Endothelial cell (in vitro differentiated cells): ENCODE measurements around the gene ADIPOR2. TPM values are rescaled to one million over a fixed set of nuclear protein-coding genes. Genes with fewer than 3 reads are reported as not detected.

Experiments used
- DNase-seq: peaks from one replicate; pipeline ENCODE4 v3.0.0; 2021; ENCODE audit warnings: low spot score
- H3K27ac Mint-ChIP-seq: one replicate; pipeline ENCODE4 v1.8.0; 2021; ENCODE audit warnings: mixed read lengths, inconsistent platforms; ENCODE audit not compliant: unreplicated experiment
- H3K27me3 Mint-ChIP-seq: one replicate; pipeline ENCODE4 v1.8.0; 2021; ENCODE audit warnings: mild to moderate bottlenecking, moderate library complexity, mixed read lengths, inconsistent platforms; ENCODE audit not compliant: unreplicated experiment
- H3K36me3 Mint-ChIP-seq: one replicate; pipeline ENCODE4 v1.8.0; 2021; ENCODE audit warnings: mild to moderate bottlenecking, low read depth, mixed read lengths, inconsistent platforms; ENCODE audit not compliant: unreplicated experiment
- H3K4me1 Mint-ChIP-seq: one replicate; pipeline ENCODE4 v1.8.0; 2021; ENCODE audit warnings: mild to moderate bottlenecking, mixed read lengths, inconsistent platforms; ENCODE audit not compliant: unreplicated experiment
- H3K4me3 Mint-ChIP-seq: one replicate; pipeline ENCODE4 v1.8.0; 2021; ENCODE audit warnings: mild to moderate bottlenecking, mixed read lengths, inconsistent platforms; ENCODE audit not compliant: unreplicated experiment
- H3K9me3 Mint-ChIP-seq: one replicate; pipeline ENCODE4 v1.8.0; 2021; ENCODE audit warnings: mixed read lengths, inconsistent platforms; ENCODE audit not compliant: unreplicated experiment
- total RNA-seq: library from RNA; stranded (reverse); fragmentation: NEBNext Ultra II Directional; extraction: Animal tissue kit (Norgen Biotek cat#: 25700); gene quantifications from one replicate; pipeline ENCODE4 v1.2.1, GENCODE V29; 2021; ENCODE audit not compliant: unreplicated experiment
- TF ChIP-seq, protein P1 (sequence below): fragments of 200-600 bp; sonication (generic); IDR thresholded peaks from one replicate; pipeline ENCODE4 v1.5.0; 2021; ENCODE audit warnings: antibody characterized with exemption; ENCODE audit not compliant: unreplicated experiment

The ADIPOR2 gene
- total RNA-seq, 1 donor from 2014 or later = 41.8 TPM

DNA sequence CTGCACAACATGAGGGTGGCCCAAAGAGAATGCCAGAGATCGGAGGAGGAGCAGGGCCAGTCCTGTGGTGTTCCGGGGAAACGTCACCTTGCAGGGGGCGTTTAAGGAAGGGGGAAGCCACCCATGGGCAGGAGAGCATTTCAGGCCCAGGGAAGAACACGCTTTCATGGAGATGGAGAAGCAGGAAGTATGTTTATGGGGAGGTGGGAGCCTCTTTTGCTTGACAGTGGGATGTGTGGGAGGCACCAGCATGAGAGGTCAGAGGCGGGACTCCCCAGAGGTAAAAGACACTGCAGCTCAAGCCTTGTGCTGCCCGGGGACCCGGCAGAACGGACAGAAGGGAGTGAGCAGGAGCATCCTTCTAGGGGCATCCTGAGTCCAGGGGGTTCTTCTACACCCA is 128.2 kb downstream of the ADIPOR2 start:
- Mint-ChIP-seq H3K27me3 (peaks cover 22% of the 10 kb centered on the region), H3K4me3 (no peak overlapping the region)

DNA sequence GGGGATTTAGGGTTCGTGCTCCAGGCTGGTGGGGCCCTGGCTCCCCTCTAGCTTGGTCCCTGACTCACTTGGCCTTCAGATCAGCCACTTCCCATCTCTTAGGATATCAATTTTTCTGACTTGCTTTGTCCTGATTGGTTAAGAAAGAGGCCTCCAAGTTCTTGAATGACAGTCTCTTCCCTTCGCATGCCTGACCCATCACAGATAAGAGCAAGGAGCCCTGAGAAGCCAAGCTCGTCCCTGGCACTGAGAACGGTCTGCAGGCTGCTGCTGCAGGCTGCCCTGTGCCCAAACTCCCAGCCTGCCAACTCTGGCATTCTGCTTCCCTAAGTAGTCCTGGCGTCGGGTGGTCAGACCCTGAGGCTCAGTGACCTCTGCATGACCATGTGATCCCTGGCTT is 128.7 kb downstream of the ADIPOR2 start:
- TF ChIP-seq, protein P1, sequence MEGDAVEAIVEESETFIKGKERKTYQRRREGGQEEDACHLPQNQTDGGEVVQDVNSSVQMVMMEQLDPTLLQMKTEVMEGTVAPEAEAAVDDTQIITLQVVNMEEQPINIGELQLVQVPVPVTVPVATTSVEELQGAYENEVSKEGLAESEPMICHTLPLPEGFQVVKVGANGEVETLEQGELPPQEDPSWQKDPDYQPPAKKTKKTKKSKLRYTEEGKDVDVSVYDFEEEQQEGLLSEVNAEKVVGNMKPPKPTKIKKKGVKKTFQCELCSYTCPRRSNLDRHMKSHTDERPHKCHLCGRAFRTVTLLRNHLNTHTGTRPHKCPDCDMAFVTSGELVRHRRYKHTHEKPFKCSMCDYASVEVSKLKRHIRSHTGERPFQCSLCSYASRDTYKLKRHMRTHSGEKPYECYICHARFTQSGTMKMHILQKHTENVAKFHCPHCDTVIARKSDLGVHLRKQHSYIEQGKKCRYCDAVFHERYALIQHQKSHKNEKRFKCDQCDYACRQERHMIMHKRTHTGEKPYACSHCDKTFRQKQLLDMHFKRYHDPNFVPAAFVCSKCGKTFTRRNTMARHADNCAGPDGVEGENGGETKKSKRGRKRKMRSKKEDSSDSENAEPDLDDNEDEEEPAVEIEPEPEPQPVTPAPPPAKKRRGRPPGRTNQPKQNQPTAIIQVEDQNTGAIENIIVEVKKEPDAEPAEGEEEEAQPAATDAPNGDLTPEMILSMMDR = no peak
- no peak for DNase-seq
- H3K4me1 Mint-ChIP-seq = peaks cover 8% of the 10 kb centered on the region
- no peak overlapping the region for H3K27ac Mint-ChIP-seq
- H3K36me3 Mint-ChIP-seq = no peaks in the 10 kb centered on the region
- peaks cover 22% of the 10 kb centered on the region for H3K27me3 Mint-ChIP-seq
- no peak overlapping the region for H3K4me3 Mint-ChIP-seq
- no peaks in the 10 kb centered on the region for H3K9me3 Mint-ChIP-seq

More for the DNA sequence above, 128.2 kb downstream of the ADIPOR2 start:
- Mint-ChIP-seq H3K36me3 (no peaks in the 10 kb centered on the region), H3K9me3 (no peaks in the 10 kb centered on the region), H3K4me1 (peaks cover 8% of the 10 kb centered on the region), H3K27ac (no peak overlapping the region)
- TF ChIP-seq, protein P1 = no peak
- no peak for DNase-seq

DNA sequence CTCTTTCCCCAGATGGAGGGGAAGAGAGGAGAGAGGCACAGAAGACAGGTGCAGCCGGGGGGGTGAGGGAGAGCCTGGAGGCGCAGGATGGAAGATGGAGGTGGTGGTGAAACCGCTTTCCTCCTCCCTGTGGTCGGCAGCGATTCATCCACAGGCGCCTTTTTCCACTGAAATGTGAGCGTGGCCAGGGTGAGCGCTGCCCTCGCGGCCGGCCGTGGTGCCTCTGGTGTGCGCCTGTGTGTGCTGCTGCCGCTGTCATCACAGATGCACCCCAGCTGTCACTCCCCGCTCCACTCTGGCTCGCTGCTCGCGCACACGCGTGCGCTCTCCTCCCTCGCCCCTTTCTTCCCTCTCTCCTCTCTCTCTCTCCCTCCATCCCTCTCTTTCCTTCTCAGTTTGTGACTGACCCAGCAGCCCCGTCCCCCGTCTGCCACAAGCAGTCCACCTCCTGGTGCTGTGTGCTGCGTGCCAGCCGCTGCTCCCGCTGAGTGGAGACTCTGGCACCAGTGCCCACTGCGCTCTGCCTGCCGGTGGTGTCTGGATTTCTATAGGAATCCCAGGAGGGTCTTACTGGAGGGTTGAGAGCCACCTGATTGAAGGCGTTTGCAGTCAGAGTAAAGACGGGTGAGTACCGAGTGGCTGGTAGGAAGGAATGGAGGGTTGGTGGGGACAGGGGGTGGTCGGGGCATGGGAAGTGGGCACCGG is 129.5 kb downstream of the ADIPOR2 start, which contains the start of gene LRTM2:
TSS of gene LRTM2 (plus strand) at position 375 of the 705 bp plus-strand sequence. CDS start 7,584 bp downstream, outside the sequence.
- H3K27me3 Mint-ChIP-seq = peaks cover 25% of the 10 kb centered on the region

DNA sequence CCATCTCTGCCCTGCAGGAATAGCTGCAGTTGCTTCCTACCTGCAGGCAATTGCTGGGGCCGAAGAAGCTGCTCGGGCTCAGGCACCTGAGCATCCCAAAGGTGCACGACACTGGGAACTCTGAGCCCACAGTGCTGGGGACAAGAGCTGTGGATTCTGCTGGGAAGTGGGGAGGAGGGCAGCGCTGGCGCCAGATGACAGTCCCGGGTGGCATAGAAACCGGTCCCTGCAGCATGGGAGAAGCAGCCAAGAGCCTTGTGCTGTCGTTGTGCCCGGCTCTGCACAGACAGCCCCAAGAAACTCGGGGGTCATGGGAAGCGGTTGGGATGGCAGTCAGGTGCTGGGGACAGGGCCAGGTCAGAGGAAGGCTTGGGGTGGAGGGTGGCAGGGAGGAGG is 130.0 kb downstream of the ADIPOR2 start:
- no peaks in the 10 kb centered on the region for H3K9me3 Mint-ChIP-seq
- no peaks in the 10 kb centered on the region for H3K36me3 Mint-ChIP-seq
- TF ChIP-seq, protein P1 = no peak
- no peak overlapping the region for H3K4me3 Mint-ChIP-seq
- peaks cover 8% of the 10 kb centered on the region for H3K4me1 Mint-ChIP-seq
- DNase-seq = no peak
- H3K27me3 Mint-ChIP-seq = peaks cover 25% of the 10 kb centered on the region
- H3K27ac Mint-ChIP-seq = no peak overlapping the region

More for the DNA sequence above, 129.5 kb downstream of the ADIPOR2 start, which contains the start of gene LRTM2:
- Mint-ChIP-seq H3K27ac (no peak within 1 kb of the TSS), H3K9me3 (no peaks in the 10 kb centered on the region), H3K4me3 (no peak within 1 kb of the TSS), H3K4me1 (peaks cover 8% of the 10 kb centered on the region), H3K36me3 (no peaks in the 10 kb centered on the region)
- no peak for DNase-seq
- TF ChIP-seq, protein P1 = no peak

DNA sequence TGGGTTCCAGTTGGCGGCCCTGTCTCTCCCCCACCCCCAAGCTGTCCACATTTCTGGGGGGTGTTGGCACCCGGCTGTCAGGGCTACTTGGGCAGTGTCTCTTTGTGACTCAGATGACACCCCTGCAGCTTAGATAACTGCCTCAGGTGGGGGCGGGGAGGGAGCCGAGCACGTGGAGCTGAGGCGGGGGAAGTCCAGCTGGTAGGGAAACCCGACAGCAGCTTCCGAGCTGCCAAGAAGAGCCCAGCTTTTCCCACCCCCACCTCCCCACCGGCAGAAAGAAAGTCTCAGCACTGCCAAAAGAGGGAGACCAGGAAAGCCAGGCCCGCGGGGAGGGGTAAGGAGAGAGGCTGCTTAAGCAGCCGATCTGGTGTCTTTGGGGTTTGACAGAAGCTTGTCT is 130.9 kb downstream of the ADIPOR2 start:
- DNase-seq = no peak
- Mint-ChIP-seq H3K36me3 (no peaks in the 10 kb centered on the region), H3K9me3 (no peaks in the 10 kb centered on the region), H3K4me1 (peaks cover 4% of the 10 kb centered on the region), H3K4me3 (no peak overlapping the region), H3K27ac (no peak overlapping the region), H3K27me3 (peaks cover 22% of the 10 kb centered on the region)
- TF ChIP-seq, protein P1 = no peak
